ENCODE data around the gene PALD1.

DNA sequence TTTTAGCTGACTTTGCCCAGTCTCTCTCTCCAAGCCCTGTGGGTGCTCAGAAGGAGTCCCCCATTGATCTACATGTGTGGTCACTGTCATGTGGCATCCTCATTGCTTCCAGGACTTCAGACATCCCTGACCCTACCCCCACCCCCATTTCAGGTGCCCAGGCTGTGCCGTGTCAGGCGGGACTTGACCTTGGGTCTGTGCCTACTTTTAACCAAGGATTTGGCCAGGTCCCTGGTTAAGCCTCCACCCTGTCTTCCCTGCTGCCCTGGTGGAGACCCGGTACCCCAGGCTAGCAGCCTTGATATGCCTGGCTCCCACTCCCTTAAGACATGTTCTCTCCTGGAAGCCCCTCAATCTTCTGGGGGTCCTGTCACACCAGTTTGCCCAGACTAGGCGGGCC, 92.7 kb downstream of the PALD1 start:
- TF ChIP-seq, protein P1, sequence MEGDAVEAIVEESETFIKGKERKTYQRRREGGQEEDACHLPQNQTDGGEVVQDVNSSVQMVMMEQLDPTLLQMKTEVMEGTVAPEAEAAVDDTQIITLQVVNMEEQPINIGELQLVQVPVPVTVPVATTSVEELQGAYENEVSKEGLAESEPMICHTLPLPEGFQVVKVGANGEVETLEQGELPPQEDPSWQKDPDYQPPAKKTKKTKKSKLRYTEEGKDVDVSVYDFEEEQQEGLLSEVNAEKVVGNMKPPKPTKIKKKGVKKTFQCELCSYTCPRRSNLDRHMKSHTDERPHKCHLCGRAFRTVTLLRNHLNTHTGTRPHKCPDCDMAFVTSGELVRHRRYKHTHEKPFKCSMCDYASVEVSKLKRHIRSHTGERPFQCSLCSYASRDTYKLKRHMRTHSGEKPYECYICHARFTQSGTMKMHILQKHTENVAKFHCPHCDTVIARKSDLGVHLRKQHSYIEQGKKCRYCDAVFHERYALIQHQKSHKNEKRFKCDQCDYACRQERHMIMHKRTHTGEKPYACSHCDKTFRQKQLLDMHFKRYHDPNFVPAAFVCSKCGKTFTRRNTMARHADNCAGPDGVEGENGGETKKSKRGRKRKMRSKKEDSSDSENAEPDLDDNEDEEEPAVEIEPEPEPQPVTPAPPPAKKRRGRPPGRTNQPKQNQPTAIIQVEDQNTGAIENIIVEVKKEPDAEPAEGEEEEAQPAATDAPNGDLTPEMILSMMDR (IDR thresholded peaks at IDR 0.05), result no peak
- no peak for TF ChIP-seq POLR2A (IDR thresholded peaks at IDR 0.05)

Measured in adrenal gland (tissue), 5 donors.